Measurements from ENCODE around the gene STRBP. TPM values are rescaled to one million over a fixed set of nuclear protein-coding genes. Genes with fewer than 3 reads are reported as not detected.

Gene STRBP
- total and polyA plus RNA-seq, 9 of the 15 experiments (the other 6 are each of a cell fraction or from before 2014, with no cell fraction given), result 27.7 to 84.0 (median 70.2) TPM

DNA sequence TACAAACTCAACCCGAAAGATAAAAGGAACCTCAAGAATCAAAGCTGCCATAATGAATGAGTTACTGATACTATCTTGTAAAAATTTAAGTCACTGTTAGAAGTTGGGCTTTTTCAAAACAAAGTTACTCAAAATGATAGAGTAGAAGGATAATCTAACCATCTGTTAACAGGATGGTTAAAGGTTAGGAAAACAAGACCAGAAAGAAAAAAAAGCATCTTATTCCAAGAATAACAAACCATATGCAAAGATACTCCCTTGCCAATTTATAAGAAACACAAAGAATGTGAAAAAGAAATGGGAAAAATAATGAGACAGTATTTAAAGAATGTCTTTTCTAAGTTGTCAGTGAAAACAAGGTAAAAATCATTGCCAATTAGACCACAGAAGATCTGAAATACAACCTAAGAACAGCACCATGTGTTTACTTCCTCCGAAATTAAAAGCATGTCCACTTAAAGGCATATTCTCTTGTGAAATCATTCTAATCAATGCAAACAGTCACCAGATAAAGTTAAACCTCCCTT, 51.2 kb downstream of the STRBP start:
- in situ Hi-C loops (cut with MboI), result no loop called here
- TF ChIP-seq HLTF (IDR thresholded peaks at IDR 0.05), result no peak
- TF ChIP-seq ZNF778 (CRISPR knock-in tag; IDR thresholded peaks at IDR 0.05), result no peak
- TF ChIP-seq KDM2B (CRISPR knock-in tag; IDR thresholded peaks at IDR 0.05), result no peak
- TF ChIP-seq SNRNP70 (optimal IDR thresholded peaks at IDR 0.05; ENCODE audit: low read depth, low read length), result no peak
- no peak for TF ChIP-seq NONO (IDR thresholded peaks at IDR 0.05; ENCODE audit: low read depth in 2 of 2, low read length in 1 of 2)
- Histone ChIP-seq H3K9ac (ENCODE audit: insufficient read depth in 1 of 2, low read depth in 2 of 2, low read length in 2 of 2) (no peak overlapping the region), H4K20me1 (replicated peaks; ENCODE audit: control insufficient read depth, insufficient read depth, low read length) (0 out of 2 replicates have a peak, but pooled peaks cover 7% of the 10 kb centered on the region), H3K9me3 (replicated peaks; ENCODE audit: control insufficient read depth, insufficient read depth, low read depth, low read length) (no peaks in the 10 kb centered on the region), H3K27me3 (ENCODE audit: control insufficient read depth in 2 of 2, insufficient read depth in 2 of 2, low read length in 2 of 2) (no peaks in the 10 kb centered on the region), H3K4me1 (replicated peaks in 1 of 2; ENCODE audit: control insufficient read depth in 2 of 2, insufficient read depth in 2 of 2, low read length in 2 of 2) (0 out of 5 replicates have a peak, but pooled peaks cover 0 to 4% of the 10 kb centered on the region in 2 experiments), H2AFZ (ENCODE audit: low read depth, low read length) (no peak overlapping the region), H3K4me2 (ENCODE audit: insufficient read depth, low read length) (no peak overlapping the region), H3K9me1 (ENCODE audit: control insufficient read depth, insufficient read depth, low read length) (no peaks in the 10 kb centered on the region), H3K79me2 (ENCODE audit: control insufficient read depth, insufficient read depth, low read length) (peaks cover 51% of the 10 kb centered on the region), H3K27ac (ENCODE audit: extremely low read depth, low read depth, low read length) (no peak overlapping the region), H3K4me3 (no peak overlapping the region), H3K36me3 (ENCODE audit: control insufficient read depth, insufficient read depth, low read length) (peaks cover 9% of the 10 kb centered on the region; the same call in 1 of the 3 replicates)
- DNase-seq (ENCODE audit: extremely low read depth in 1 of 4, low spot score in 3 of 4) (no peak), ATAC-seq (no peak), FAIRE-seq (no peak)
- POLR2A ChIA-PET, result interaction anchor here (1.4 kb wide), 1 partner anchor 122 kb away, joined by 4 read pairs; no protein-coding TSS in a partner anchor
- WGBS (ENCODE audit: insufficient coverage, low coverage, missing lambda C conversion rate), result 42% methylated on average over 2 of the region's 2 CpGs
- CTCF ChIA-PET (ENCODE audit: low intra/inter-chr PET ratio), result no interaction called here
- BruUV-seq (replicated peaks), result no TSS peak
- intact Hi-C loops (cut with micrococcal nuclease), result no loop called here

DNA sequence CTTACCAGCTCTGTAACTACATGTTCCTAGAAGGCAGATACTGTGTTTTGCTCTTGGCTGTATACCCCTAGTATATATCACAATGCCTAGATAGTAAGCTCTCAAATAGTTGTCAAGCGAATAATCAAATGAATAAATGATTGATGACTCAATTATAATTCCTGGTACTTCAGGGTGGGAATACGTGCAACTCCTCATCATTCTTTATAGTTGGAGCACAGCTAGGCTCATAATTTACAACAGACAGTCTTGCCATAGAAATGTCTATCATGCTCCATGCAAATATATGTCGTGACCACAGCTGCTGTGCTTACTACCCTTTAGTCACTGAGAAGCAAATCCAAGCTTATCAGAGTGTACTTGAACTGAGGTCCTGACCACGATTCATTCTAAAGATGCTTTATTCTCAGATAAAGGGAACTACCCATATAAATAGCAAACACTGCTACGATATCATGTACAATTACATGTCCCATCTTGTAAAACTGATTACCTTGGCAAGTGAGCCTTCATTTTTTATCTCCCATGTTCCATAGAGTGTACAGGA, 52.1 kb downstream of the STRBP start:
- Histone ChIP-seq H3K9ac (ENCODE audit: insufficient read depth in 1 of 2, low read depth in 2 of 2, low read length in 2 of 2) (no peak overlapping the region), H4K20me1 (replicated peaks; ENCODE audit: control insufficient read depth, insufficient read depth, low read length) (0 out of 2 replicates have a peak, but pooled peaks cover 7% of the 10 kb centered on the region), H3K36me3 (ENCODE audit: control insufficient read depth, insufficient read depth, low read length) (0 out of 3 replicates have a peak, but pooled peaks cover 7% of the 10 kb centered on the region), H3K27ac (ENCODE audit: extremely low read depth, low read depth, low read length) (no peak overlapping the region), H3K9me1 (ENCODE audit: control insufficient read depth, insufficient read depth, low read length) (no peaks in the 10 kb centered on the region), H3K9me3 (replicated peaks; ENCODE audit: control insufficient read depth, insufficient read depth, low read depth, low read length) (no peaks in the 10 kb centered on the region), H2AFZ (ENCODE audit: low read depth, low read length) (no peak overlapping the region), H3K4me1 (replicated peaks in 1 of 2; ENCODE audit: control insufficient read depth in 2 of 2, insufficient read depth in 2 of 2, low read length in 2 of 2) (0 out of 5 replicates have a peak, but pooled peaks cover 0 to 4% of the 10 kb centered on the region in 2 experiments), H3K79me2 (ENCODE audit: control insufficient read depth, insufficient read depth, low read length) (peaks cover 53% of the 10 kb centered on the region), H3K4me3 (no peak overlapping the region), H3K4me2 (ENCODE audit: insufficient read depth, low read length) (no peak overlapping the region), H3K27me3 (ENCODE audit: control insufficient read depth in 2 of 2, insufficient read depth in 2 of 2, low read length in 2 of 2) (no peaks in the 10 kb centered on the region)
- WGBS (ENCODE audit: insufficient coverage, low coverage, missing lambda C conversion rate), result 52% methylated on average over 5 of the region's 5 CpGs
- in situ Hi-C loops (cut with MboI), result no loop called here
- no TSS peak for BruUV-seq (replicated peaks)
- CTCF ChIA-PET (ENCODE audit: low intra/inter-chr PET ratio), result no interaction called here
- intact Hi-C loops (cut with micrococcal nuclease), result no loop called here
- no peak for ATAC-seq
- POLR2A ChIA-PET, result interaction anchor here (0.7 to 1.4 kb wide), 2 partner anchors 83 to 123 kb away, joined by 3 to 4 read pairs; no protein-coding TSS in a partner anchor
- no peak for DNase-seq (ENCODE audit: extremely low read depth in 1 of 4, low spot score in 3 of 4)
- no peak for FAIRE-seq
- TF ChIP-seq SMAD2 (IDR thresholded peaks at IDR 0.05; ENCODE audit: low read depth, low read length) (no peak), ZNF253 (CRISPR knock-in tag; conservative IDR thresholded peaks at IDR 0.05) (no peak), YBX1 (IDR thresholded peaks at IDR 0.05) (no peak), SMAD3 (CRISPR knock-in tag; conservative IDR thresholded peaks at IDR 0.05) (no peak), TARDBP (IDR thresholded peaks at IDR 0.05) (no peak)
- TF ChIP-seq, protein P1, sequence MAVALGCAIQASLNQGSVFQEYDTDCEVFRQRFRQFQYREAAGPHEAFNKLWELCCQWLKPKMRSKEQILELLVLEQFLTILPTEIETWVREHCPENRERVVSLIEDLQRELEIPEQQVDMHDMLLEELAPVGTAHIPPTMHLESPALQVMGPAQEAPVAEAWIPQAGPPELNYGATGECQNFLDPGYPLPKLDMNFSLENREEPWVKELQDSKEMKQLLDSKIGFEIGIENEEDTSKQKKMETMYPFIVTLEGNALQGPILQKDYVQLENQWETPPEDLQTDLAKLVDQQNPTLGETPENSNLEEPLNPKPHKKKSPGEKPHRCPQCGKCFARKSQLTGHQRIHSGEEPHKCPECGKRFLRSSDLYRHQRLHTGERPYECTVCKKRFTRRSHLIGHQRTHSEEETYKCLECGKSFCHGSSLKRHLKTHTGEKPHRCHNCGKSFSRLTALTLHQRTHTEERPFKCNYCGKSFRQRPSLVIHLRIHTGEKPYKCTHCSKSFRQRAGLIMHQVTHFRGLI (CRISPR knock-in tag; IDR thresholded peaks at IDR 0.05), result no peak

All from K562 (cell line).